BE2C (cell line): Measurements from ENCODE around the gene SEC14L2.
A peak's percentile ranks its signal among the peaks of the same experiment; 100 is the strongest.

Experiments used
- DNase-seq: peaks from one replicate; pipeline ENCODE4 v3.0.0-alpha.2; 2020
- H3K27me3 ChIP-seq: fragments of 250-450 bp; sonication (Bioruptor Pico); 2 replicates; pipeline ENCODE4 v1.5.1; 2020; ENCODE audit warnings: mild to moderate bottlenecking
- H3K36me3 ChIP-seq: fragments of 250-450 bp; sonication (Bioruptor Pico); 2 replicates; pipeline ENCODE4 v1.5.1; 2020; ENCODE audit warnings: mild to moderate bottlenecking
- H3K4me1 ChIP-seq: fragments of 250-450 bp; sonication (Bioruptor Pico); 2 replicates; pipeline ENCODE4 v1.5.1; 2020
- H3K4me3 ChIP-seq: 2 replicates; pipeline ENCODE4 v1.5.1; 2011; ENCODE audit warnings: low read depth, low read length
- H3K9me3 ChIP-seq: fragments of 250-450 bp; sonication (Bioruptor Pico); 2 replicates; pipeline ENCODE4 v1.5.1; 2020
- TF ChIP-seq, protein P1 (sequence below): IDR thresholded peaks from 2 replicates; pipeline ENCODE4 v1.5.1; 2012; ENCODE audit warnings: mild to moderate bottlenecking, low read depth, low read length

SEC14L2 gene

GRCh38 chr22:30362651-30363281, 34.1 kb upstream of the SEC14L2 start:
- H3K36me3 ChIP-seq, result no peaks in the 10 kb centered on the region
- TF ChIP-seq, protein P1, sequence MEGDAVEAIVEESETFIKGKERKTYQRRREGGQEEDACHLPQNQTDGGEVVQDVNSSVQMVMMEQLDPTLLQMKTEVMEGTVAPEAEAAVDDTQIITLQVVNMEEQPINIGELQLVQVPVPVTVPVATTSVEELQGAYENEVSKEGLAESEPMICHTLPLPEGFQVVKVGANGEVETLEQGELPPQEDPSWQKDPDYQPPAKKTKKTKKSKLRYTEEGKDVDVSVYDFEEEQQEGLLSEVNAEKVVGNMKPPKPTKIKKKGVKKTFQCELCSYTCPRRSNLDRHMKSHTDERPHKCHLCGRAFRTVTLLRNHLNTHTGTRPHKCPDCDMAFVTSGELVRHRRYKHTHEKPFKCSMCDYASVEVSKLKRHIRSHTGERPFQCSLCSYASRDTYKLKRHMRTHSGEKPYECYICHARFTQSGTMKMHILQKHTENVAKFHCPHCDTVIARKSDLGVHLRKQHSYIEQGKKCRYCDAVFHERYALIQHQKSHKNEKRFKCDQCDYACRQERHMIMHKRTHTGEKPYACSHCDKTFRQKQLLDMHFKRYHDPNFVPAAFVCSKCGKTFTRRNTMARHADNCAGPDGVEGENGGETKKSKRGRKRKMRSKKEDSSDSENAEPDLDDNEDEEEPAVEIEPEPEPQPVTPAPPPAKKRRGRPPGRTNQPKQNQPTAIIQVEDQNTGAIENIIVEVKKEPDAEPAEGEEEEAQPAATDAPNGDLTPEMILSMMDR, result no peak
- H3K4me1 ChIP-seq, result no peaks in the 10 kb centered on the region
- H3K9me3 ChIP-seq, result no peaks in the 10 kb centered on the region
- H3K4me3 ChIP-seq, result no peak overlapping the region
- no peak for DNase-seq
- no peaks in the 10 kb centered on the region for H3K27me3 ChIP-seq

GRCh38 chr22:30365891-30366290, 30.9 kb upstream of the SEC14L2 start:
- H3K36me3 ChIP-seq, result no peaks in the 10 kb centered on the region
- TF ChIP-seq, protein P1, result no peak
- peaks cover 6% of the 10 kb centered on the region; the same call in 1 of the 2 replicates for H3K4me1 ChIP-seq
- no peak for DNase-seq
- no peak overlapping the region for H3K4me3 ChIP-seq
- no peaks in the 10 kb centered on the region for H3K27me3 ChIP-seq
- H3K9me3 ChIP-seq, result no peaks in the 10 kb centered on the region

- no peaks in the 10 kb centered on the region for H3K27me3 ChIP-seq
- no peaks in the 10 kb centered on the region for H3K9me3 ChIP-seq
- no peaks in the 10 kb centered on the region for H3K36me3 ChIP-seq
- no peak overlapping the region for H3K4me3 ChIP-seq
- TF ChIP-seq, protein P1, result no peak
- DNase-seq, result no peak
- peaks cover 7% of the 10 kb centered on the region; the same call in 1 of the 2 replicates for H3K4me1 ChIP-seq
Measured at GRCh38 chr22:30368420-30368819, 28.4 kb upstream of the SEC14L2 start.

DNA sequence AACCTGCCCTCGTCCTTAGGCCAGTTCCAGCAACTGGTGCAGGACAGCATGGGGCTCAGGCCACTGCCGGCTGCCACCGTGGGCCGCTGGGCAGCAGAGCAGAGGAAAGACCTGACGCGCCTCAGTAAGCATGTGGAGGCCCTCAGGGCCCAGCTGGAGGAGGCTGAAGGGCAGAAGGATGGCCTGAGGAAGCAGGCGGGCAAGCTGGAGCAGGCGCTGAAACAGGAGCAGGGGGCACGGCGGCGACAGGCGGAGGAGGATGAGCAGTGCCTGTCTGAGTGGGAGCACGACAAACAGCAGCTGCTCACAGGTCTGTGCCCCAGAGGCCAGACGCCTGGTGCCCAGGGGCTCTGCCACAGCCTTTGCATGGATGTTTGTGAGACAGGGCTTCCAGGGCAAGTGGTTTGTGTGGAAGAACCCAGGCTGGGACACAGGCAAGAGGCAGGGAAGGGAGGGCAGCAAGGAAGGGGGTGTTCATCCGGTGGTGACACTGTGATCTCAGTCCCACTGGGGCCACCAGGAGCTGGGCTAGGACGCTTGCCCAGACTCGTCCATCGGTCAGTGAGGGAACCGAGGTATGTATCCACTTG, 26.1 kb upstream of the SEC14L2 start:
- Histone ChIP-seq H3K9me3 (no peaks in the 10 kb centered on the region), H3K4me3 (no peak overlapping the region), H3K27me3 (no peaks in the 10 kb centered on the region), H3K36me3 (no peaks in the 10 kb centered on the region), H3K4me1 (peaks cover 7% of the 10 kb centered on the region; the same call in 1 of the 2 replicates)
- peak; percentile 56 for DNase-seq
- TF ChIP-seq, protein P1, result no peak

DNA sequence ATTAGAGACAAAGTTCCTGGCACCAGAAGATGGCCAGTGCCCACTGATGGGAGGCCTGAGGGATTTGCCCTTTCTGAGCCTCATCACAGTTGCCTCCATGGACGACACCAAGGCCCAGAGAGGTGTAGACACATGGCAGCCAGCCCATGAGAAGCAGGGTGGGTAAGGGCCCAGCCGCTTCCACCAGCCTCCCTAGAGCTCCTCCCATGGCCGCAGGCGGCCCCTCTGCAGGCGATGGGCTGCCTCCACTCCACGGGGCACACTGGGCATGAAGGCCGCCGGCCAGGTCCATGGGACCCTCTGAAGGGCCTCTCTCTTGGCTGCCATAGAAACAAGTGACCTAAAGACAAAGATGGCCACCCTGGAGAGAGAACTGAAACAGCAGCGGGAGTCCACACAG, 25.5 kb upstream of the SEC14L2 start:
- Histone ChIP-seq H3K4me1 (peaks cover 7% of the 10 kb centered on the region; the same call in 1 of the 2 replicates), H3K36me3 (no peaks in the 10 kb centered on the region), H3K27me3 (no peaks in the 10 kb centered on the region), H3K9me3 (no peaks in the 10 kb centered on the region), H3K4me3 (no peak overlapping the region)
- no peak for DNase-seq
- TF ChIP-seq, protein P1, result no peak

DNA sequence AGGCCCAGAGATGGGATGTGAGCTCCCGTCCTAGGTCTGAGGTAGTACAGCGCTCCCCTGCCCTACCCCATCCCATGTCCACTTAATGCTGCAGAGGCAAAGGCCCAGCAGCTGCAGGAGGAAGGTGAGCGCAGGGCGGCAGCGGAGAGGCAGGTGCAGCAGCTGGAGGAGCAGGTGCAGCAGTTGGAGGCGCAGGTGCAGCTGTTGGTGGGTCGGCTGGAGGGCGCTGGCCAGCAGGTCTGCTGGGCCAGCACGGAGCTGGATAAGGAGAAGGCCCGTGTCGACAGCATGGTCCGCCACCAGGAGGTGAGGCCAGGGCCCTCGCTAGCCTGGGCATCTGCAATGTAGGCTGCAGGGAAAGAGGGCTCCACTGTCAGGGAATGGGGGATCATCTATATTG, 24.8 kb upstream of the SEC14L2 start:
- no peaks in the 10 kb centered on the region for H3K9me3 ChIP-seq
- TF ChIP-seq, protein P1, result no peak
- no peak overlapping the region for H3K4me3 ChIP-seq
- no peak for DNase-seq
- no peaks in the 10 kb centered on the region for H3K27me3 ChIP-seq
- H3K36me3 ChIP-seq, result no peaks in the 10 kb centered on the region
- peaks cover 7% of the 10 kb centered on the region; the same call in 1 of the 2 replicates for H3K4me1 ChIP-seq
